GM20000 (cell line): Measurements from ENCODE around the gene MOV10.
"Not testable (repeated sequence)": the region's sequence is repeated elsewhere in the genome, so short reads cannot be mapped to it uniquely, and the experiment has no call there.

ENCODE experiments used
- DNase-seq: peaks from one replicate; pipeline ENCODE4 v3.0.0; 2012; ENCODE audit warnings: low spot score
- TF ChIP-seq, protein P1 (sequence below): IDR thresholded peaks from 2 replicates; pipeline ENCODE4 v1.5.1; 2012; ENCODE audit warnings: mild to moderate bottlenecking, control low read depth; ENCODE audit errors: extremely low read depth, missing control alignments

Gene MOV10

DNA sequence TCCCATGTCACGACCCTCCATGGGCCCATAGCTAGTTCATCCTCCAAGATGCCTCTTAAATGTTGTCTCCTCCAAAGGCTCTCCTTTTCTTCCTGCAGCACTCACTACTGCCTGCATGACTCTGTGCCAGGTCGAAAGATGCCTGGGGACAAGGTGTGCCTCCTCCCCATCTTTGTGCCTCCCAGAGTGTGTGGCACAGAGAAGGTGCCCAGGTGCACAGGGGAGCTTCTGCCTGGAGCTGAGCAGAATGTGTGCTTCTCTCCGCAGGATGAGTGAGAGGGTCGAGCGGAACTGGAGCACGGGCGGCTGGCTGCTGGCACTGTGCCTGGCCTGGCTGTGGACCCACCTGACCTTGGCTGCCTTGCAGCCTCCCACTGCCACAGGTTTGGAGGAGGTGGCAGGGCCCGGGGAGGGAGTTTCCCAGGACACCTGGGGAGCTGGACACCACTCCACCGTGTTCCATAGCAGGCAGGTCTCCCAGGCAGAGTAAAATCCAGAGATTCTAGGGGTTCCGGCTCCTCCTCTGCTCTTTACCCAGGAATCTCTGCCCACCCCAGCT is 47.6 kb downstream of the MOV10 start:
- TF ChIP-seq, protein P1, sequence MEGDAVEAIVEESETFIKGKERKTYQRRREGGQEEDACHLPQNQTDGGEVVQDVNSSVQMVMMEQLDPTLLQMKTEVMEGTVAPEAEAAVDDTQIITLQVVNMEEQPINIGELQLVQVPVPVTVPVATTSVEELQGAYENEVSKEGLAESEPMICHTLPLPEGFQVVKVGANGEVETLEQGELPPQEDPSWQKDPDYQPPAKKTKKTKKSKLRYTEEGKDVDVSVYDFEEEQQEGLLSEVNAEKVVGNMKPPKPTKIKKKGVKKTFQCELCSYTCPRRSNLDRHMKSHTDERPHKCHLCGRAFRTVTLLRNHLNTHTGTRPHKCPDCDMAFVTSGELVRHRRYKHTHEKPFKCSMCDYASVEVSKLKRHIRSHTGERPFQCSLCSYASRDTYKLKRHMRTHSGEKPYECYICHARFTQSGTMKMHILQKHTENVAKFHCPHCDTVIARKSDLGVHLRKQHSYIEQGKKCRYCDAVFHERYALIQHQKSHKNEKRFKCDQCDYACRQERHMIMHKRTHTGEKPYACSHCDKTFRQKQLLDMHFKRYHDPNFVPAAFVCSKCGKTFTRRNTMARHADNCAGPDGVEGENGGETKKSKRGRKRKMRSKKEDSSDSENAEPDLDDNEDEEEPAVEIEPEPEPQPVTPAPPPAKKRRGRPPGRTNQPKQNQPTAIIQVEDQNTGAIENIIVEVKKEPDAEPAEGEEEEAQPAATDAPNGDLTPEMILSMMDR, result no peak
- no peak for DNase-seq

DNA sequence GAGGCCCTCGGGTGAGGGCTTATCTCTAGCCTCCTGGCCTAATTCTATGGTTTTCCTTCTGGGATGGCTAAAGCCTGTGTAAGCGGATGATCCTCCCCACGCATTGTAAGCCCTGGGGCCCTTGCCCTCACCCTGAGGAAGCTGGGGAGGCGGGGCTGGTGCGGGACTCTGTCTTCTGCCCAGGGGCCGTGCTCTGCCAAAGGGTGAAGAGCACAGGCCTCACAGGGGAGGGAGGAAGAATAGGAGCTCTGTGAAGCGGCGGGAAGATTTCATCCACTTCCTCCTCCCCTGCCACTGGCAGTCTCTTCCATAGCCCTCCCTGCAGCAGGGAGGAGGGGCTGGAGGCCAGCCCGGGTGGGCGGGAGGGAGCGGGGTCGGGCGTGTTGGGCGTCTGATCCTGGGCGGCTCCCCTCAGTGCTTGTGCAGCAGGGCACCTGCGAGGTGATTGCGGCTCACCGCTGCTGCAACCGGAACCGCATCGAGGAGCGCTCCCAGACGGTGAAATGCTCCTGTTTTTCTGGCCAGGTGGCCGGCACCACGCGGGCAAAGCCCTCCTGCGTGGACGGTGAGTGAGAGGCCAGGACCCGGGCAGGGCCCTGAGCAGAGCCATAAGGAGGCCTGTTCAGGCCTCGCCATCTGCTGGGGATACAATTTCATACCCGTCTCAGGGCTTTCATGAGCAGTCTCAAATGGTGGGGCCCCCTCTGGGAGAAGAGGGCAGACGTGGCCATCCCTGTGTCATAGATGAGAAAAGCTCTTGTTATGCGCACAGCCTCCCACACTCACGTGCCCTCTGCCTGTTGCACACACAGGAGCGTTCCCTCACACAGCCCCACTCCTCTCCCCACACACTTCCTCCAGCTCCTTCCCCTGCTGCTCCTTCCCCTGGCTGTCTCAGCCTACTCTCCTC is 48.4 kb downstream of the MOV10 start:
- DNase-seq, result no peak
- TF ChIP-seq, protein P1, result no peak

- TF ChIP-seq, protein P1, result no peak
- DNase-seq, result no peak
These were observed 49.0 kb downstream of the MOV10 start for GRCh38 chr1:112723511-112723839.

DNA sequence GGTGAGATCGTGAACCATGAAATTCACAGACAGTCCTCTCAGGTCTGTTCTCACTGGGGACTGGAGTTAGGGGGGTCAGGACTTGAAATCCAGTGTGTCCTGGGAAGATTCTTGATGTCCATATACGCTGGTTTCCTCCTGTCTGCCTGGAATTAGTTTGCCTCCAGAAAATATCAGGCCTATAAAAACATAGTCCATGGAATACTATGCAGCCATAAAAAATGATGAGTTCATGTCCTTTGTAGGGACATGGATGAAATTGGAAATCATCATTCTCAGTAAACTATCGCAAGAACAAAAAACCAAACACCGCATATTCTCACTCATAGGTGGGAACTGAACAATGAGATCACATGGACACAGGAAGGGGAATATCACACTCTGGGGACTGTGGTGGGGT is 49.8 kb downstream of the MOV10 start:
- not testable (repeated sequence) for DNase-seq

GRCh38 chr1:112727716-112728115 is 53.3 kb downstream of the MOV10 start:
- DNase-seq, result no peak

GRCh38 chr1:112728306-112728971 is 54.0 kb downstream of the MOV10 start:
- DNase-seq, result not testable (repeated sequence)

More at GRCh38 chr1:112727716-112728115, 53.3 kb downstream of the MOV10 start:
- TF ChIP-seq, protein P1, result no peak

- not testable (repeated sequence) for DNase-seq
These were observed 54.6 kb downstream of the MOV10 start for GRCh38 chr1:112729011-112729410.

DNA sequence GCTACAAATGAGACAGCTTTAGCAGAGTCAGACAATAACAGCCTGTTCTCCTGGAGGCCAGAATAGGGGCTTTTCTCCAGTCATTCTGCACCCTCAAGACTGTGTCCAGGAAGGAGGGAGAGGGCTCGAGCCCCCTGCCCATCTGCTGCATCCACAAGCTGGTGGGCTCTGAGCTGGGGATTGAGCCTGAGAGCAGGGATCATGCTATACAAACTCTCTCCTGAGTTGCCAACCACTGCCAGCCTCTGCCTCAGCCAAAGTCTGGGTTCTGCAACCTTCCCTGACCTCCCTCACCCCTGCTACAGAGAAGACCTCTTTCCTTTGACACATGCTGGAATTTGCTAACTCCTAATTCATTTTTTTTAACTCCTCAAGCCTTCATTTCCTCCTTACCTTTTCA is 55.5 kb downstream of the MOV10 start:
- TF ChIP-seq, protein P1, result no peak
- no peak for DNase-seq

DNA sequence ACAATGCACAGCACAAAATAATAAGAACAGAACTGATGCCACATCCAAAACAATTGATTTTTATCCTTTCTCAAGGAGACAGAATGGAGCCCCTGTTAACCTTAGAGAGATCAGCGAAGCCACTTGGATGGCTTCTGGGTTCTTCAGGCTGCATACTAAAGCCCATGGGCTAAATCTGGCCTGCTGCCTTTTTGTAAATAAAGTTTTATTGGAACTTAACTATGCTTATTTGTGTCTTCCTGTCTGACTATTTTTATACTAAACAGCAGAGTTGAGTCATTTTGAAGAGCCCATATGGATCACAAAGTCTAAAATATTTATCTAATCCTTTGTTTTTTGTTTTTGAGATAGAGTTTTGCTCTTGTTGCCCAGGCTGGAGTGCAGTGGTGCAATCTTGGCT is 57.0 kb downstream of the MOV10 start:
- TF ChIP-seq, protein P1, result no peak
- DNase-seq, result no peak
